Measurements from ENCODE around the gene TRIM8.

TRIM8 gene

DNA sequence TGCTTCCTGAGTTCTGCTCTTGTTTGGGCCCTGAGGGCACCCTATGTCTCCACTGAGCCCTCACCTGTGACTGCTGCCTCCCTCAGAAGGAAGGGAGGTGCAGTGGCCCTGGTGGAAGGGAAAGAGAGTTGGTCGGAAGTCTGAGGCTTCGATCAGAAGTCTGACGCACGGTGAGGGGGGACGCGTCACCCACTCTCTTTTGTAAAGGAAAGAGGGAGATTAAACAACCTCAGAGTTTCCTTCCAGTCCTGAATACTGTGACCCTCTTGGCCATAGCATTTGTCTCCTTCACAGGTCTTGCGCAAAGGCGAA is 31.4 kb upstream of the TRIM8 start:
- no peak overlapping the region for H3K4me3 ChIP-seq (ENCODE audit: low read depth, low read length)
- no peak for DNase-seq (ENCODE audit: low read depth, low spot score)
- CTCF ChIA-PET: no interaction called here
- TF ChIP-seq, protein P1, sequence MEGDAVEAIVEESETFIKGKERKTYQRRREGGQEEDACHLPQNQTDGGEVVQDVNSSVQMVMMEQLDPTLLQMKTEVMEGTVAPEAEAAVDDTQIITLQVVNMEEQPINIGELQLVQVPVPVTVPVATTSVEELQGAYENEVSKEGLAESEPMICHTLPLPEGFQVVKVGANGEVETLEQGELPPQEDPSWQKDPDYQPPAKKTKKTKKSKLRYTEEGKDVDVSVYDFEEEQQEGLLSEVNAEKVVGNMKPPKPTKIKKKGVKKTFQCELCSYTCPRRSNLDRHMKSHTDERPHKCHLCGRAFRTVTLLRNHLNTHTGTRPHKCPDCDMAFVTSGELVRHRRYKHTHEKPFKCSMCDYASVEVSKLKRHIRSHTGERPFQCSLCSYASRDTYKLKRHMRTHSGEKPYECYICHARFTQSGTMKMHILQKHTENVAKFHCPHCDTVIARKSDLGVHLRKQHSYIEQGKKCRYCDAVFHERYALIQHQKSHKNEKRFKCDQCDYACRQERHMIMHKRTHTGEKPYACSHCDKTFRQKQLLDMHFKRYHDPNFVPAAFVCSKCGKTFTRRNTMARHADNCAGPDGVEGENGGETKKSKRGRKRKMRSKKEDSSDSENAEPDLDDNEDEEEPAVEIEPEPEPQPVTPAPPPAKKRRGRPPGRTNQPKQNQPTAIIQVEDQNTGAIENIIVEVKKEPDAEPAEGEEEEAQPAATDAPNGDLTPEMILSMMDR (IDR thresholded peaks at IDR 0.05; ENCODE audit: insufficient read depth, low read length, missing control alignments): no peak
- POLR2A ChIA-PET: interaction anchor here (0.6 kb wide), 1 partner anchor 18 kb away, joined by 3 read pairs; no protein-coding TSS in a partner anchor

DNA sequence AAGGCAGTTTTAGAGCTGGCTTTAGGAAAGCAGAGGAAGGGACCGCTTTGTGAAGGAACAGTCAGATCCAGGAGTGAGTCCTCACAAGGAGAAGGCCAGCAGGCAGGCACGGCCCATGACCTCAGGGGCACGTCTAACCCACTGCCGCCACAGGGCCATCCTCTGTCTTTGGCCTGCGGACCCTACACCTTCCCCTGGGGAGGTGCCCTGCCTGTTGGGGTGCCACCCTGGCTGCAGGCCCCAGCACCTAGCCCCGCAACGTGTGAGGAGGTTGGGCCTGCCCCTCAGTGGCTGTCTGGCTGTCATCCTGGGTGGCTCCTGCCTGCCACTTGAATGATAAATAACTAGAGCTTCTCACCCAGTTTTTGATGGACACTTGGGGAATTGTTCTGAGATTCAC is 31.0 kb upstream of the TRIM8 start:
- TF ChIP-seq, protein P1 (IDR thresholded peaks at IDR 0.05; ENCODE audit: insufficient read depth, low read length, missing control alignments): no peak
- POLR2A ChIA-PET: interaction anchor here (0.6 kb wide), 1 partner anchor 18 kb away, joined by 3 read pairs; no protein-coding TSS in a partner anchor
- H3K4me3 ChIP-seq (ENCODE audit: low read depth, low read length): no peak overlapping the region
- no peak for DNase-seq (ENCODE audit: low read depth, low spot score)
- CTCF ChIA-PET: interaction anchor here (0.6 kb wide), 1 partner anchor 19 kb away, joined by 3 read pairs; no protein-coding TSS in a partner anchor

DNA sequence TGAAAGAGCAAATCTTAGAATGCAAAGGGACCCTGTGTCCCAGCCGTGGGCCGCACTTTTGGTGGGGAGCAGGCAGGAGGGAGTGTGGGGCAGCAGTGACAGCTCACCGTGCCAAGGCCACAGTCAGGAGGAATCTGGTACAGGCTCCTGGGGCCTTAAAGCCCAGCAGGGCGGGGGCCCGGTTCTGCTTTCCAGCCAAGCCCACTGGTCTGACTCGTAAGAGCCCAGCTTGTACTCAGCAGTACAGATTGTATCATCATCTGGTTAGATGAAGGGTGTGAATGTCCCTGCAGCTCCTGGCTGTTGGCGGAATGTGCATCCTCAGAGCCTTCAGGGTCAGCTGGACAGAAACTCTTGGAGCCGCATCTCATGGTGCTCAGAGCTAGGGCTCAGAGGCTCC is 30.5 kb upstream of the TRIM8 start:
- ChIA-PET CTCF (interaction anchor here (0.6 to 2.1 kb wide), 3 partner anchors 11 to 20 kb away, joined by 3 to 7 read pairs (median 3); no protein-coding TSS in a partner anchor), POLR2A (no interaction called here)
- no peak overlapping the region for H3K4me3 ChIP-seq (ENCODE audit: low read depth, low read length)
- TF ChIP-seq, protein P1 (IDR thresholded peaks at IDR 0.05; ENCODE audit: insufficient read depth, low read length, missing control alignments): no peak
- no peak for DNase-seq (ENCODE audit: low read depth, low spot score)

DNA sequence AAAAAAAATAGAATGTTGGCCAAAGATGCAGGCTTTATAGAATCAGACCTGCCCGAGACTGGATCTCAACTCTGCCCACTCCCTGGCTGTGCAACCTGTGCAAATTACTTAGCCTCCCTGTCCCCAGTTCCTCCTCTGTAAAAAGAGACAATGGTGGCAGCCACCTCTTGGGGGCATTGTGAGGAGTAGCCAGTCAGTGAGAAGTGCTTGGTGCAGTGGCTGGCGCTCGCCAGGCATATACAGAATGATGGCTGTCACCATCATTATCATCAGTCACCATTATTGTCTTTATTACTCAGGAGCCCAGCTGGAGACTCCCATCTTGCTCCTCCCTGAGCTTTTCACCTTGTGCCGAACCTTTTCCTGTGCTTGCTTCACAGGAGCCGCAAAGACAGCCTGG is 29.4 kb upstream of the TRIM8 start:
- POLR2A ChIA-PET: no interaction called here
- TF ChIP-seq, protein P1 (IDR thresholded peaks at IDR 0.05; ENCODE audit: insufficient read depth, low read length, missing control alignments): no peak

DNA sequence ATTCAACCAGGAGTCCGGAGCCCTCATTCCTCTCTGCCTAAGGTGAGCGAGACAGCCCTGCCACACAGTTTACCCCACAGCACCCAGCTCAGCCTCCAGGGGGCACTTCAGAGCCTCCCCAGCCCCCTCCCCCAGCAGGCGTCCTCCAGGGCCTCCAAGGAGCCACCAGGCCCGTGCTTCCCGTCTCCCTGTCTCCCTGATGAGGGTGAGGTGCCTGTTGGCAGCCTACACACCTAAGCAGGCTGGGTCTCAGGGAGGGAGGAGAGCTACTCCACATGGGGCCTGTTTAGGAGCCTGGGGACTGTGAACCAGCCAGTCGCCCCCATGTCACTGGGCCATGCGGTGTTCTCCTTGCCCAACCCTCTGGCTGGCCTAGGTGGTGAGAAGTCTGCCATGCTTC is 28.9 kb upstream of the TRIM8 start:
- no peak overlapping the region for H3K4me3 ChIP-seq (ENCODE audit: low read depth, low read length)
- ChIA-PET CTCF (interaction anchor here (0.7 to 2.1 kb wide), 10 partner anchors 8 to 32 kb away, joined by 3 to 7 read pairs (median 4); no protein-coding TSS in a partner anchor), POLR2A (no interaction called here)
- TF ChIP-seq, protein P1 (IDR thresholded peaks at IDR 0.05; ENCODE audit: insufficient read depth, low read length, missing control alignments): peak; percentile 57
- DNase-seq (ENCODE audit: low read depth, low spot score): no peak

More for the DNA sequence above, 29.4 kb upstream of the TRIM8 start:
- DNase-seq (ENCODE audit: low read depth, low spot score): no peak
- no peak overlapping the region for H3K4me3 ChIP-seq (ENCODE audit: low read depth, low read length)
- CTCF ChIA-PET: interaction anchor here (0.7 to 2.1 kb wide), 9 partner anchors 8 to 32 kb away, joined by 3 to 7 read pairs (median 4); no protein-coding TSS in a partner anchor

DNA sequence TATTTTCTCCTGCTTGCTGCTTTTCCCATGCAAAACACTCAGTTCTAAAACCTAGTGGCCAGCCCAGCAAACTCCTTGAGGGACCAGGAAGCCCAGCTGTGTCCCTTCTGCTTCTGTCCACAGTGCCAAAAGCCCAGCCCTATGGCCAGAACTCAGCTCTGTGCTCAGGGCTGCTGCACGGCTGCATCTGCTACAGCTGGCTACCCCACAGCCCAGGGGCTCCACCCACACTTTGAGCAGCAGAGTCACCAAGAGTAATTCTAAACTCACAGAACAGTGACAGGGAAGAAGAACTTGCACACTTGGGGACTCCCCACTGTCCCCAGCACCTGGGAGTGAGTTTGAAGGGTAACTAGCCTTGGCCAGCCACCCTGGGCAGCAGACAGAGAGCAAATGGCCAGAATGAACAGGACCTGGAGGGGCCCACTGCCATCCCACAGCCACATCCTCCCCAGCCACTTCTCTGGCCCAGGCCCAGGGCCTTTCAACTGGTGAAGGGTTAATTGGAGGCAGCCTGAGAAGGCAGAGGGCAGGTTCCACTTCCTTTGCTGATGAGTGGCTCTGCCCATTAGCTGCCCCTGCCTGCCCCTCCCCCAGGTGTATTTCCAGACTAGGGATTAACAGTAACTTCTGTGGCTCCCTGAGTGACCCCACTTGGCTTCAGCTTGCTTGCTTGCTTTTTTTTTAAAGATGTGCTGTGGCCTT is 28.1 kb upstream of the TRIM8 start:
- H3K4me3 ChIP-seq (ENCODE audit: low read depth, low read length): no peak overlapping the region
- ChIA-PET POLR2A (no interaction called here), CTCF (interaction anchor here (0.9 to 2.1 kb wide), 7 partner anchors 7 to 29 kb away, joined by 3 to 7 read pairs (median 4); no protein-coding TSS in a partner anchor)
- TF ChIP-seq, protein P1 (IDR thresholded peaks at IDR 0.05; ENCODE audit: insufficient read depth, low read length, missing control alignments): no peak
- DNase-seq (ENCODE audit: low read depth, low spot score): no peak

Data from AG04449 (cell line).